Natural killer cell (primary cell): Measurements from ENCODE around the gene LMO7. TPM values are rescaled to one million over a fixed set of nuclear protein-coding genes. Genes with fewer than 3 reads are reported as not detected.
"Not testable (repeated sequence)": the region's sequence is repeated elsewhere in the genome, so short reads cannot be mapped to it uniquely, and the experiment has no call there.

Experiments
- ATAC-seq, 3 donors: fragments of 150-1000 bp in 2 of 3; fragments of 200-7000 bp in 1 of 3; cut with Tn5 transposase; 1 replicate in 1 of 3; 2 replicates in 2 of 3; pipeline ENCODE4 v1.10.0; 2021; ENCODE audit warnings: mild to moderate bottlenecking in 2 of 3, moderate library complexity in 2 of 3
- DNase-seq, 2 donors: peaks; one replicate each; pipeline versions ENCODE4 v3.0.0 to v3.0.0-alpha.2; 2013 to 2021; ENCODE audit warnings: mixed read lengths in 1 of 2
- H3K27ac ChIP-seq: one replicate; pipeline ENCODE4 v1.5.1; 2013; ENCODE audit warnings: mild to moderate bottlenecking, low read length
- H3K27me3 ChIP-seq: one replicate; pipeline ENCODE4 v1.6.1; 2013; ENCODE audit warnings: low read length; ENCODE audit not compliant: control insufficient read depth, insufficient read depth
- H3K36me3 ChIP-seq: one replicate; pipeline ENCODE4 v1.6.1; 2013; ENCODE audit warnings: low read length; ENCODE audit not compliant: control insufficient read depth, insufficient read depth
- H3K4me1 ChIP-seq: one replicate; pipeline ENCODE4 v1.6.1; 2013; ENCODE audit warnings: low read length; ENCODE audit not compliant: control insufficient read depth, insufficient read depth
- H3K4me3 ChIP-seq: one replicate; pipeline ENCODE4 v1.5.1; 2013; ENCODE audit warnings: low read length
- H3K9me3 ChIP-seq: one replicate; pipeline ENCODE4 v1.6.1; 2013; ENCODE audit warnings: low read length; ENCODE audit not compliant: control insufficient read depth, insufficient read depth
- H3K27ac Mint-ChIP-seq, 2 donors: one replicate each; pipeline ENCODE4 v1.8.0; 2022; ENCODE audit warnings: mild to moderate bottlenecking in 2 of 2, mixed read lengths in 2 of 2, moderate library complexity in 1 of 2
- H3K27me3 Mint-ChIP-seq, 2 donors: one replicate each; pipeline ENCODE4 v1.8.0; 2022; ENCODE audit warnings: low read depth in 2 of 2, mixed read lengths in 2 of 2
- H3K36me3 Mint-ChIP-seq: one replicate; pipeline ENCODE4 v1.8.0; 2022; ENCODE audit warnings: mixed read lengths
- H3K4me1 Mint-ChIP-seq, 2 donors: one replicate each; pipeline ENCODE4 v1.8.0; 2022; ENCODE audit warnings: mixed read lengths in 2 of 2
- H3K4me3 Mint-ChIP-seq: one replicate; pipeline ENCODE4 v1.8.0; 2022; ENCODE audit warnings: mild to moderate bottlenecking, moderate library complexity, mixed read lengths
- H3K9me3 Mint-ChIP-seq, 2 donors: one replicate each; pipeline ENCODE4 v1.8.0; 2022; ENCODE audit warnings: mixed read lengths in 2 of 2
- WGBS: methylation state at CpG from one replicate; pipeline ENCODE4 v1.1.7; 2013; ENCODE audit warnings: missing lambda C conversion rate; ENCODE audit not compliant: insufficient coverage; 5-methylcytosine and 5-hydroxymethylcytosine counted together
- intact Hi-C: fragments of 100-400 bp; cut with micrococcal nuclease; formaldehyde crosslinking; loops from one replicate; pipeline ENCODE4 v1.14.2; 2022
- total RNA-seq, 4 donors: library from RNA; stranded (reverse); fragments of 120-200 nt in 1 of 4; gene quantifications; one replicate each; pipeline versions ENCODE4 v1.2.3 to v1.2.4, GENCODE V29; 2013 to 2022
- TF ChIP-seq, protein P1 (sequence below): fragments of 200-600 bp; IDR thresholded peaks from one replicate; pipeline ENCODE4 v1.8.0; 2022; ENCODE audit warnings: antibody characterized with exemption

The LMO7 gene
- total RNA-seq, 3 donors from 2014 or later (not counting 1 experiment from before 2014, with no cell fraction given): 5.5 to 10.4 (median 7.9) TPM

DNA sequence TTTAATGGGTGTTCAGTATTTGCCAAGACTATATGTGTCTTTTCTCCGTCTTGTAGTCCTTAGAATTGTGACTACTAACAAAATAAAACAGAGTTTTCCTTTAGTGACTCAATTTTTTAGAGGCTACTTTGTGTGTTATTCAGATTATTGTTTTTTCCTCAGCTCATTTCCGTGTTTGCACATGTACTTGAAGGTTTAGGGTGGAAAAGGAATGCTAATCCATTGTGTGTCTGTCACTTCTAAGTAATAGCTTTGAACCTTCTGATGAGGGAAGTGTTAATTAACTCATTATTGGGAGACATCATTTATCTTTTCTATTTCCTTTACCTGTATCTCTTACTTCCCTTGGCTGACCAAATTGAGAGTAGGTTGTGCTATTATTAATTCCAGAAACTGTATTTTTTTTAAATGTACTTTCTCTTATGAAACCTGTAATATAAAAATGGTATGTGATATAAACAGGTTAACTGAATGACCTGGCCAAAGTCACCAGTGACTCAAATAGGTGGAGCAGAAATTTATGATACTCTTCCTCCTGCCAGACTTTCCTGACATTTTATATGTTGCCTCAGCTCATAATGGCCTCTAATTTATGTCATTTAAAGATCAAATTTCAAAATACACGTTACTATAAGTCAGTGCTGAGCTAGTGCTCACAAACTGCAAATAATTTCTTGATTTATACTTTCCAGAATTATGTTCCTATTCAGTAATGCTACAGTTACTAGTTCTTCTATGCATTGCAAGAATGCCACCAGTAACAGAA, 88.8 kb downstream of the LMO7 start:
- DNase-seq (no peak), ATAC-seq (no peak)
- WGBS: 87% methylated on average over 3 of the region's 3 CpGs
- TF ChIP-seq, protein P1, sequence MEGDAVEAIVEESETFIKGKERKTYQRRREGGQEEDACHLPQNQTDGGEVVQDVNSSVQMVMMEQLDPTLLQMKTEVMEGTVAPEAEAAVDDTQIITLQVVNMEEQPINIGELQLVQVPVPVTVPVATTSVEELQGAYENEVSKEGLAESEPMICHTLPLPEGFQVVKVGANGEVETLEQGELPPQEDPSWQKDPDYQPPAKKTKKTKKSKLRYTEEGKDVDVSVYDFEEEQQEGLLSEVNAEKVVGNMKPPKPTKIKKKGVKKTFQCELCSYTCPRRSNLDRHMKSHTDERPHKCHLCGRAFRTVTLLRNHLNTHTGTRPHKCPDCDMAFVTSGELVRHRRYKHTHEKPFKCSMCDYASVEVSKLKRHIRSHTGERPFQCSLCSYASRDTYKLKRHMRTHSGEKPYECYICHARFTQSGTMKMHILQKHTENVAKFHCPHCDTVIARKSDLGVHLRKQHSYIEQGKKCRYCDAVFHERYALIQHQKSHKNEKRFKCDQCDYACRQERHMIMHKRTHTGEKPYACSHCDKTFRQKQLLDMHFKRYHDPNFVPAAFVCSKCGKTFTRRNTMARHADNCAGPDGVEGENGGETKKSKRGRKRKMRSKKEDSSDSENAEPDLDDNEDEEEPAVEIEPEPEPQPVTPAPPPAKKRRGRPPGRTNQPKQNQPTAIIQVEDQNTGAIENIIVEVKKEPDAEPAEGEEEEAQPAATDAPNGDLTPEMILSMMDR: no peak
- Mint-ChIP-seq H3K4me1 (no peaks in the 10 kb centered on the region), H3K27ac (no peak overlapping the region), H3K9me3 (peaks cover 0 to 2% of the 10 kb centered on the region in 2 donors), H3K4me3 (no peak overlapping the region), H3K27me3 (no peaks in the 10 kb centered on the region), H3K36me3 (no peaks in the 10 kb centered on the region)
- intact Hi-C loops: no loop called here
- H3K9me3 ChIP-seq: no peaks in the 10 kb centered on the region
- H3K27ac ChIP-seq: no peak overlapping the region
- H3K27me3 ChIP-seq: no peaks in the 10 kb centered on the region
- no peaks in the 10 kb centered on the region for H3K4me1 ChIP-seq
- no peaks in the 10 kb centered on the region for H3K36me3 ChIP-seq
- H3K4me3 ChIP-seq: no peak overlapping the region

DNA sequence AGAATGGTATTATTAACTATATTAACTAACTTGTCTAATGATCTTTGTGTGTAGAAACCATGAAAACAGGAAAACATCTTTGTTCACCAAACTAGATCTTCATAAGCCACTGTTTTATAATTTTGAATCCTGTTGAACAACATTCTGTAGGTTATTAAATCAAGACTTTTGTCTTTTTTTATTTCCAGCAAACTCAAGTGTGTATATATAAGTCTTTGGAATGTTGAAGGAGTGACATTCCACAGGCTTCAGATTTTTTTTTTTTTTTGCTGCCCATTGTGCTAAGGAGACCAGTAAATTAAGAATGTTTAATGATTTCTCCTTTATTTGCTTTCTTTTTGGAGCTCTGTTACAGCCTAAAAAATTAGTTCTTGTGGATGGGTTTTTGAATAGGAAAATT, 89.6 kb downstream of the LMO7 start:
- H3K4me1 Mint-ChIP-seq: no peaks in the 10 kb centered on the region
- no peak overlapping the region for H3K4me3 ChIP-seq
- no peaks in the 10 kb centered on the region for H3K4me1 ChIP-seq
- no peak overlapping the region for H3K4me3 Mint-ChIP-seq
- peaks cover 0 to 2% of the 10 kb centered on the region in 2 donors for H3K9me3 Mint-ChIP-seq
- ATAC-seq: no peak
- intact Hi-C loops: no loop called here
- no peak overlapping the region for H3K27ac ChIP-seq
- H3K36me3 Mint-ChIP-seq: no peaks in the 10 kb centered on the region
- H3K27me3 Mint-ChIP-seq: no peaks in the 10 kb centered on the region
- no peaks in the 10 kb centered on the region for H3K27me3 ChIP-seq
- DNase-seq: no peak
- no peak overlapping the region for H3K27ac Mint-ChIP-seq
- H3K36me3 ChIP-seq: no peaks in the 10 kb centered on the region
- TF ChIP-seq, protein P1: no peak
- H3K9me3 ChIP-seq: no peaks in the 10 kb centered on the region

DNA sequence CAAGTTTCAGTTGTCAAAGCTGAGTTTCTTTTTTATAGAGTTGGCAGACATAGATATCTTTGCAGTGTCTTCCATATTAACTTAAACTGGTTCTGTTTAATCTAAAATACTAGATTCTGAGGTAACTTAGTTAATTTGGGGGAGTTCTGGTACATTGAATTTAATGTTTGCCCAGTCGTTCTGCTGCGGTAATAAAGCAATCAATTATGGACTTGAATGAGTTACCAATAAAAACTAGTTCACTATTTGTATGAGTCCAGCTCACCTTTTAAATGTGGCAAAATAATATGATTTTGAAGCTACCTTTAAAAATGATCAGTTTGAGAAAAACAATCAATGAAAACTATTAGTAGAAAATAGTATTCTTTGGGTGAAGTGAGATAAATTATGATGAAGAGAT, 90.2 kb downstream of the LMO7 start:
- no peaks in the 10 kb centered on the region for H3K27me3 ChIP-seq
- DNase-seq (no peak), ATAC-seq (no peak)
- no peak overlapping the region for H3K4me3 ChIP-seq
- Mint-ChIP-seq H3K9me3 (peaks cover 0 to 2% of the 10 kb centered on the region in 2 donors), H3K36me3 (no peaks in the 10 kb centered on the region), H3K27ac (no peak overlapping the region), H3K4me3 (no peak overlapping the region), H3K4me1 (no peaks in the 10 kb centered on the region), H3K27me3 (no peaks in the 10 kb centered on the region)
- no peak overlapping the region for H3K27ac ChIP-seq
- intact Hi-C loops: no loop called here
- WGBS: 100% methylated on average over 2 of the region's 2 CpGs
- H3K9me3 ChIP-seq: no peaks in the 10 kb centered on the region
- H3K4me1 ChIP-seq: no peaks in the 10 kb centered on the region
- TF ChIP-seq, protein P1: no peak
- no peaks in the 10 kb centered on the region for H3K36me3 ChIP-seq

DNA sequence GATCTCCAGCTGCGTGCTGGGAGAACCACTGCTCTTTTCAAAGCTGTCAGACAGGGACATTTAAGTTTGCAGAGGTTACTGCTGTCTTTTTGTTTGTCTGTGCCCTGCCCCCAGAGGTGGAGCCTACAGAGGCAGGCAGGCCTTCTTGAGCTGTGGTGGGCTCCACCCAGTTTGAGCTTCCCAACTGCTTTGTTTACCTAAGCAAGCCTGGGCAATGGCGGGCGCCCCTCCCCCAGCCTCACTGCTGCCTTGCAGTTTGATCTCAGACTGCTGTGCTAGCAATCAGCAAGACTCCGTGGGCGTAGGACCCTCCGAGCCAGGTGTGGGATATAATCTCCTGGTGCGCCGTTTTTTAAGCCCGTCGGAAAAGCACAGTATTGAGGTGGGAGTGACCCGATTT, 97.0 kb downstream of the LMO7 start:
- H3K36me3 Mint-ChIP-seq, H3K27me3 Mint-ChIP-seq, H3K36me3 ChIP-seq, H3K27ac Mint-ChIP-seq, H3K27me3 ChIP-seq, H3K9me3 Mint-ChIP-seq, H3K4me3 ChIP-seq, H3K4me1 ChIP-seq, ATAC-seq, H3K9me3 ChIP-seq, H3K27ac ChIP-seq, H3K4me3 Mint-ChIP-seq, intact Hi-C loops, DNase-seq, H3K4me1 Mint-ChIP-seq: not testable (repeated sequence)
- 95% methylated on average over 7 of the region's 11 CpGs for WGBS
